ENCODE data around the gene H6PD. TPM values are rescaled to one million over a fixed set of nuclear protein-coding genes. Genes with fewer than 3 reads are reported as not detected.

The H6PD gene
- polyA plus RNA-seq, 10 donors = 29.4 to 51.8 (median 35.2) TPM

DNA sequence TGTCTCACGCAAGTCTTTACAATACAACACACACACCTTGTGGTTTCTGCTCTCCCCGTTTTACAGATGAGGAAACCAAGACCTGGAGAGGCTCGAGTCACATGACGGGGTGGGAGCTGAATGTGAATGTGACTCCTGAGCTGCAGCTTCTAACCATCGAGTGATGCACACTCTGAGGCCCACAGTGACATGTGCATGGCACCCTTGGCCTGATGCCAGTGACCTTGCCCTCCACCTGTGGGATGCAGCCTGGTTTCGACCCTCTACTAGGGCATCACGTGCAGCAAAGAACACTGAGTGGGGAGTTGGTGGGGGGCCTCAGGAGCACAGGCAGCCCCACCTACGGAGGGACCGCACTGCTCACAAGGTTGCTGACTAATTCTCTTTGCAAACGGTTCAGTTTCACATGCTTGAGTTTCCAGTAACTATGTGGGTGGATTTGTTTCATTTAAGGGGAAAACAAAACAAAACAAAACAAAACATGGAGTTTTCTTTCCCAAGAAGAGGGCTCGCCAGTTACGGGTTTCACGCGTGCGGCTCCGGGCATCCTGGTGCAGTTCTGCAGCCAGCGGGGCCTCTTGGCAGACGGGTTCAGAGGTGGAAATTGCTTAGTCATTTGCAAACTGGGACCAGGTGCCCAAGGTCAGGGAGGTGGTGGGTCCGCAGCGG is 81.0 kb downstream of the H6PD start:
- no peak for DNase-seq

- no peak for DNase-seq
Observed at GRCh38 chr1:9316080-9316444, 81.5 kb downstream of the H6PD start.

DNA sequence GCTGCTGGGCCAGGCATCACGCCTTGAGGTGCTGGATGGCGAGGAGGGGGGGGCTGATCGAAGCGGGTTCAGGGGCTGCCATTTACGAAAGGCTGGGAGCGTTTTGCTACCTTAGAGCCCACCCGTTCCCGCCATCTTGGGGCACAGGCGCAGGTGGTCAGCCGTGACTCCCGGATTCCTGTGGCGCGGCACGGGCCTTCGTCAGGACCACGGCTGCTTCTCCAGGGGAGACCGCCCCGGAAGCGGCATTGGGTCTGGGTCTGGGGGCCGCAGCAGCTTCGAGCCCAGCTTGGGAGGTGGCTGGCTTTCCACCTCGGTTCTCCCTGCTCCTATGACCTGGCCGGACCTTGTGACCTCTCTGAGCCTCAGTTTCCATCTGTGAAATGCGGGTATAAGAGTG is 81.9 kb downstream of the H6PD start:
- DNase-seq = no peak

- no peak for DNase-seq
Observed at GRCh38 chr1:9317072-9317471, 82.5 kb downstream of the H6PD start.

DNA sequence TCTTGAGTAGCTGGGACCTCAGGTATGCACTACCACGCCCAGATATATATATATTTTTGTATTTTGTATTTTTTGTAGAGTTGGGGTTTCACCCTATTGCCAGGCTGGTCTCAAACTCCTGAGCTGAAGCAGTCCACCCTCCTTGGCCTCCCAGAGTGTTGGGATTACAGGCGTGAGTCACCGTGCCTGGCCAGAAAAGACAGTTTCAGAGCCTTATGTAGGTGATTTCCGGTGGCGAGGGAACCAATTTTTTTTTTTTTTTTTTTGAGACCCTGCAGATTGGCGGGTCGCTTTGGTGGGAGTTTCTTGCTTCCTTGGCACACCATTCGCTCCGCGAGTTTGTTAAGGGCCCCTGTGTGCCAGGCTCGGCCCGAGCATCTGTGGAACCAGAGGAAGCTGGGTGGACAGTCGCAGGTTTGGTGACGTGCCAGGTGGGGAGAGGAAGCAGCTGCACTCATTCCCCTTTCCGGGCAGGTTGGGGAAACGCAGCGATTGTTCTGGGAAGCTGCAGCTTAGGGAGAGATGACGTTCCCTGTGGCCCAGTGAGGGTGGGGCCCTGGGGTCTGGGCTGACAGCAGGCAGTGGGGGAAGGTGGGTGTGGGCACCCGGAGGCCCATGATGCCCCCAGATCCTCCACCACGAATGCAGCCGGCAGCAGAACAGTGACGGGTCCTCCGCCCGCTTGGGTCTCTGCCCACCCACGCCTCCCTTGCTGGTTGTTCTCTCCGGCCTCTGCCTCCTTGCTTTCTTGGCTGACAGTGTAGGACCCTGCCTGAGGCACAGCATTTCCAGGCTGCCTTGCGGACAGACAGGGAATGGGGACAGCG is 83.2 kb downstream of the H6PD start:
- DNase-seq = peak in 2 of 3 donors; percentile 46 to 78

- DNase-seq = no peak
Observed at GRCh38 chr1:9319208-9319788, 84.7 kb downstream of the H6PD start.

DNA sequence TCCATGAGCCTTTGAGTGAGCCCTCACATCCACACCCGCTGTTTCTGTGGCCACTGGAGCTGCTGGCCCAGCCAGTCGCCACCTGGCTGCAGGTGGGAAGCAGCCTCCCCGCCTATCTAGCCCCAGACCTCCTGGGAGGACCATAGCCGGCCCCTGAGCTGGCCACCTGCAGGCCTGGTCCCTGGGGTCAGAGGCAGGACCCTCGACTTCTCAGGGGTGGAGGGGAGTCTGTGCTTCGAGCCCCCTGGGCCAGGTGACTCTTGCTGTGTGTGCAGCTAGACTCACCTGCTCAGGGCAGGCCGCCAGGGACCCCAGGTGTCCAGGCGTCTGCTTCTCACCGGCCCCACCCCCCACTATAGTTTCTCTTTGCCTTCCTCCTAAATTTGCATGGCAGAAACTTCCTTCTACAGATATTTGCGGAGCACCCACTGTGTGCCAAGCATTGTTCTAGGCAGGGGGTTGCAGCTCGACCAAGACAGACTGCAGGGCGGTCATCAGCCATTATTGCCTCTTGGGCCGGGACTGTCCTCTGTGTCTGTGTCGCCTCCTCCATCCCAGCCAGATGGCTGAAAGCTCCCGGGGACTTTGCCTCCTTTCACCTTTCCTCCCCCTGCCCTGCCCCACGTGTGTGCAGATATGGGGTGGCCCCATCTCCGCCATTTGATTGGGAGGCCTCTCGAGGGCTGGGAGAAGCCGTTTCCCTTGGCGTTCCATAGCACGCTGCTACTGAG is 85.4 kb downstream of the H6PD start:
- DNase-seq = no peak

Other genes starting within 250 kb of the H6PD start
- gene SLC2A7, start 208.4 kb upstream of the H6PD start, polyA plus RNA-seq (ENCODE audit: insufficient read length in 10 of 10) = not detected
- gene SLC2A5, start 165.1 kb upstream of the H6PD start, polyA plus RNA-seq (ENCODE audit: insufficient read length in 10 of 10) = 10 to 100 TPM in 3 of 10 donors, 1 to 10 TPM in 7; 2.4 to 16.5 (median 6.2) TPM
- 1 to 10 TPM in 6 of 10 donors, under 1 TPM in 4; 0.67 to 3.8 (median 1.2) TPM for gene GPR157, start 105.7 kb upstream of the H6PD start, polyA plus RNA-seq (ENCODE audit: insufficient read length in 10 of 10)
- gene SPSB1, start 58.1 kb downstream of the H6PD start, polyA plus RNA-seq (ENCODE audit: insufficient read length in 10 of 10) = 10 to 100 TPM in 1 of 10 donors, 1 to 10 TPM in 9; 4.8 to 11.3 (median 8.2) TPM